ENCODE results near the gene SLCO2A1.

Gene SLCO2A1

GRCh38 chr3:133997871-133998635 is 31.7 kb downstream of the SLCO2A1 start:
- no peak for DNase-seq

DNA sequence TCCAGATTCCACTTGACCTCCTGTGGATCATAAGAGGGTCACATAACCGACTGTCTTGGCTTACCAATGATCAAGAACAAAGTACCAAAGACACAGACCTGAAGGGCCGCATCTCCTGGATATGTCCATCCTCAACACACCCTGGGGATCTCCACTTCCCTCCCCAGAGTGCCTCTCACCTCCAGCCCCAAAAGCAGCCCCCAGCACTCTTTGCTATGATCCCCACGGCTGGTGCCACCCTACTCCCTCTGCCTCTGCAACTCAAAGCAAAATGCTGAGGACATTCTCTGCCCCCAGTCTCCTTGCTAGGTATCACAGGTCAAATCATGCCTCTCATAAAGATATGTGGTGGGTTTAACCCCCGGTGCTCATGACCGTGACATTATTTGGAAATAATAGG is 32.7 kb downstream of the SLCO2A1 start:
- DNase-seq = no peak

DNA sequence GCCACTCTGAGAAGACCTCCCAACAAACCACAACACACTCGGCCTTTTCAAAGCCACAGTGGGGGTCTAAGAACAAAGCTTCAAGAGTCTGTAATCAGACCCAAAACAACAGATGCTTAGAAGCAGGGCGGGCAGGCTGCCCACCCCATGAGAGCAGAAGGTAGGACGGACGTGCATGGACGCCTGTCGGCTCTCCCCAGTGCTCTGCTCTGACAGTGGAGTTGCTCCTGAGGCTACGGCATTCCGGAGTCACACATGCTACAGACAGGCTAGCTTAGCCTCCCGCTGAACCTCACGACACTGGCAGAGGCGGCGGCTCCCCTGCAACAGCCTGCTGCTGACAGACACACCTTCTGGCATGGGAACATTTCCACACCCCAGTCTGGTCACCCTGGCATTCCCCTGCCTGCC is 33.5 kb downstream of the SLCO2A1 start:
- peak; percentile 47 for DNase-seq

GRCh38 chr3:133995264-133995663 is 34.5 kb downstream of the SLCO2A1 start:
- DNase-seq = peak; percentile 17

- DNase-seq = peak; percentile 25
These were observed 35.4 kb downstream of the SLCO2A1 start for GRCh38 chr3:133994166-133994890.

GRCh38 chr3:133992951-133993620 is 36.6 kb downstream of the SLCO2A1 start:
- DNase-seq = peak; percentile 40

DNA sequence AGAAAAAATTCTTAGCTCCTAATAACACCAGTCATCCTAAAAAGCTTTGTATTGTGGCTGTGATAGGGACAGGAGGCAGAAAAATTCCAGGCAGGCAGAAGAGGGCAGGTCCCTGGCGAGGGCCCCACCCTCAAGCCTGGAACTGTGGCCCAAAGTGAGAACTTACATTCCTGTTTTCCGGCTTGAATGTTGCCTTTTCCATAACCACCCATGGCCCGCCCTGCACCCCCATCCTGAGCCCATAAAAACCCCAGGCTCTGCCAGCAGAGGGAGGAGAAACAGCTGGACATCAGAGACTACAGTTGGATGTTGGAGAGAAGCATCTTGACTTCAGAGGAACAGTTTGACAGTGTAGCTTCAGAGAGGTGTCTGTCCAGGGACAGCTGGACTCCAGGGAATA is 37.3 kb downstream of the SLCO2A1 start:
- DNase-seq = no peak

DNA sequence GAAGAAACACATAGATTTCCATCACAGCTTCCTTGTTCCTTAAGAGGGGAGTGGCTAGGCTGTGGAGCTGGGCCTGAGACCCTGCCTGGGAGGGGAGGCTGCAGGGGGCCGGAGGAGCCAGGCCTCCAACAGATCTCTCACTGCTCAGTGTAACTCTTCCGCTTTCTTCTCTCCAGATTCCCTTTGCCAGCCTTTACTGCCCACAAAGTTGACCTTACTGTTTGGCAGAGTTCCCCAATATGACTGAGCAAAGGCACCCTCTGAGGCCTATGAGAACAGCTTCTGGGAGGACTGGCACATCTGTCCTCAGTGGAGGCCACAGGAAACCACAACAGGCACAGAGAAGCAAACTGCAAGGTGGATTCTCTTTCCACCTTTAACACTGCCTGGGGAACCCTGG is 38.1 kb downstream of the SLCO2A1 start:
- DNase-seq = peak; percentile 35

- peak; percentile 11 for DNase-seq
These were observed 38.5 kb downstream of the SLCO2A1 start for GRCh38 chr3:133991209-133991608.

DNA sequence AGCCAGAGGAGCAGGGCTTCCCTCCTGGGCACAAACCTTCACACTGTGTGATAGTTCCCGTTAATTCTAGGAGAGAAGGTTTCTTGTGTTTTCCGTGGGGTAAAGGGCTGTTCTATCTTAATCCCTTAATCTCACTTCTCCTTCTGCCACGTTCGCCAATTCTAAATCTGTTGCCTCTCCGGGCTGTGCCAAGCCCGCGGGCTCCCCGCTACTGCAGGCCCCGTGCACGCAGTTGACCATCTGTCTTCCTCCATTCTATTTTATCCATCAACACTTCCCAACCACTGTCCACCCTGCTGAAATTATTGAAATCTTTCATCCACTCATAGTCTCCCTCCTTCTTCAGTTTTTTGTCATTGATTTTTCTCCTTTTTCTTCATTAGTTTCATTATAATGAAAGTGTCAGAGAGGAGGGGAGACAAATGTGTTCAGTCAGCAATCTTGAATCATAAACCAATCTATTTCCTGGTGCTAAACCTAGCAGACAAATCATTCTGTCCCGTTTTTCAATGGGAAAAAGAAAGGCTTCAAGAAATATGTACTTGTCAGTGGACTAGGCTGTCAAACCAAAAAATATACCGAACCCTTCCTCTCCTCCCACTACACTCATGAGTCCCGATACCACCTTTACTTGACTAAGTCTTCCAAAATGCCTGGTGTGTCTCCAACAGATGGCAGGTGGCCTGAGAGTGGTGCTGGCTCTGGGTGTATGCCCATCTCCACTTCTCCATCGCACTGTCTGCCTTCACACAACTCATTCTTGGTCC is 39.6 kb downstream of the SLCO2A1 start:
- DNase-seq = no peak

GRCh38 chr3:133988631-133989161 is 41.0 kb downstream of the SLCO2A1 start:
- peak; percentile 18 for DNase-seq

- DNase-seq = no peak
These were observed 41.7 kb downstream of the SLCO2A1 start for GRCh38 chr3:133987948-133988484.

DNA sequence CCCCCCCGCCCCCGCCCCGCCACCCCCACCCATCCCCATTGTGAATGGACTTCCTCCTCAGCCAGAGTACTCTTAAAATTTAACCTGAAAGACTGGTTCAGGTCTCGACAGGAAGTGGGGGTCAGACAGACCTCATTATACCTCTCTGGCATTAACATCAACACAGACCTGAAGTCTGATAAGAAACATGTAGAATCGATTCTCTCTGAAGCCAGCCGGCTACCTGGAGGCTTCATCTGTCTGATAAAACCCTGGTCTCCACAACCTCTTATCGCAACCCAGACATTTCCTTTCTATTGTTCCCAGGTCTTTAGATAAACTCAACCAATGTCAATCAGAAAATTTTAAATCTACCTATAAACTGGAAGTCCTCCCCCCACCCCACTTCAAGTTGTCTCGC is 42.6 kb downstream of the SLCO2A1 start:
- peak; percentile 34 for DNase-seq

- DNase-seq = peak; percentile 4
These were observed 43.4 kb downstream of the SLCO2A1 start for GRCh38 chr3:133986311-133986710.

DNA sequence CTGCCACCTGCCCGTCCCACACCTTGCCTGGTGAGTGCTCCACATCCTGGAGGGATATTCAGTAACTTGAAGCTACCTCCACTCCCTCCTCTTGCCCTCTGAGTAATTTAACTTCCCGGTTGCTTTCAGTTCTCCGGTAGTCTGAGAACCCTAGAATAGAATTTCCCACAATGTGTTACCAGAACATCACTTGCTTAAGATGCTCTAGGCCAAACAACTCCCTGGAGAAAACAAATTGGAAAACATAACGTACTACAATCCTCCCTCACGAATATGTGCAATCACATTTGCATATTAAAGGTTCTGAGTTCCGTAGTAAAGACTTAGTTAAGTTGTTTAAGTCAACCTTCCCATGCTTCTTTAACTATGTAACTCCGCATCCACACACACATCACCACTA is 44.8 kb downstream of the SLCO2A1 start:
- DNase-seq = peak; percentile 36

GRCh38 chr3:133983576-133984560 is 45.9 kb downstream of the SLCO2A1 start:
- DNase-seq = peak; percentile 30

- DNase-seq = peak; percentile 18
These were observed 46.6 kb downstream of the SLCO2A1 start for GRCh38 chr3:133983126-133983525.

DNA sequence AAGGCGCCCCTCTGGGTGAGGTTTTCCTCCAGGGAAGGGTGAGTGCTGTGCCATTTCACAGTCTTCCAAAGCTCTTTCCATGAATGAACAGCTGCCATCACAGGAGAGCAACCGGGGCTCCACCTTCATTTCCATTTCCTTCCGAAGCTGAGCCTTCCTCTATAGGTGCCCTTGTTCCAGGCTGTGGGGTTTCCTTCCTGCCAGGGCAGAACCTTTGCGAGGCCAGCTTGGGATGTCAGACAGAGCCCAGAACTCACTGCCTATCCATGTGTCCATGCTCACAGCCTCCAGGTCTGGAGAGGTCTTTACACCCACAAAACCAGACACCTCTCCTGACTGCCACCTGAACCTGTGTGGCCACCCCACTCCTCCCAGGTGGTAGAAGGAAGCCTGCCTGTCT is 49.2 kb downstream of the SLCO2A1 start:
- DNase-seq = no peak

- no peak for DNase-seq
These were observed 49.7 kb downstream of the SLCO2A1 start for GRCh38 chr3:133980035-133980434.

DNA sequence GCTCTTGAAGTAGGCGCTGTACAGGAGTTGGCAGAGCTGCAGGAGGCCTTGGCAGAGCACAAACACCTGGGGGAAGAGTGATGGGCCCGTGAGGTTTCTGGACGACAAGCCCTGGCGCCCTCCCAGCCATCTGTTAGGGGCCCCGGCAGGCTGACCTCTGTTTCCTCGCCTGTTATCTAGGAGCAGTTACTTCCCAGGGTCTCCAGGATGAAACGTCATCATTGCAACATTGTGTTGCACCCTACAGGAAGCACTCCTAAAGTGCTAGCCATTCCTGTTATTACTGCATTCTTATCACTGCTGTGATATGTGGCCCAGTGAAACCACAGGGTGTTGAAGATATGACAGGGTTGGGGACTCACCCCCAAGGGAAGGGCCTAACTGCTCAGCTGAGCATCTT is 50.2 kb downstream of the SLCO2A1 start:
- DNase-seq = no peak

- no peak for DNase-seq
These were observed 52.2 kb downstream of the SLCO2A1 start for GRCh38 chr3:133977568-133977967.
